Effector memory CD4-positive, alpha-beta T cell (primary cell): Measurements from ENCODE around the gene ZNF624.
A peak's percentile ranks its signal among the peaks of the same experiment; 100 is the strongest.
"Not testable (repeated sequence)": the region's sequence is repeated elsewhere in the genome, so short reads cannot be mapped to it uniquely, and the experiment has no call there.

ENCODE experiments used
- DNase-seq, 3 donors: peaks; one replicate each; pipeline ENCODE4 v3.0.0-alpha.2; 2020
- H3K27ac ChIP-seq: 2 replicates; pipeline ENCODE4 v1.7.0; 2013; ENCODE audit warnings: mild to moderate bottlenecking, low read length, moderate library complexity; ENCODE audit not compliant: insufficient read depth, poor library complexity, severe bottlenecking
- H3K27me3 ChIP-seq: replicated peaks from 2 replicates; pipeline ENCODE4 v1.7.0; 2013; ENCODE audit warnings: mild to moderate bottlenecking, low read length; ENCODE audit not compliant: insufficient read depth, control insufficient read depth, poor library complexity, severe bottlenecking
- H3K36me3 ChIP-seq: 2 replicates; pipeline ENCODE4 v1.7.0; 2013; ENCODE audit warnings: mild to moderate bottlenecking, low read length, moderate library complexity; ENCODE audit not compliant: control insufficient read depth, insufficient read depth
- H3K4me1 ChIP-seq: 2 replicates; pipeline ENCODE4 v1.7.0; 2013; ENCODE audit warnings: low read length, mild to moderate bottlenecking; ENCODE audit not compliant: control insufficient read depth, insufficient read depth, poor library complexity, severe bottlenecking
- H3K4me3 ChIP-seq: 2 replicates; pipeline ENCODE4 v1.7.0; 2013; ENCODE audit warnings: low read length, low read depth, mild to moderate bottlenecking; ENCODE audit not compliant: insufficient read depth, poor library complexity, severe bottlenecking
- H3K9me3 ChIP-seq: 2 replicates; pipeline ENCODE4 v1.7.0; 2013; ENCODE audit warnings: mild to moderate bottlenecking, low read length, moderate library complexity; ENCODE audit not compliant: control insufficient read depth

Gene ZNF624

GRCh38 chr17:16666553-16666906 is 12.9 kb upstream of the ZNF624 start:
- H3K4me3 ChIP-seq, H3K27ac ChIP-seq, H3K4me1 ChIP-seq, H3K9me3 ChIP-seq, DNase-seq, H3K36me3 ChIP-seq: not testable (repeated sequence)
- H3K27me3 ChIP-seq = peaks cover 17% of the 10 kb centered on the region

DNA sequence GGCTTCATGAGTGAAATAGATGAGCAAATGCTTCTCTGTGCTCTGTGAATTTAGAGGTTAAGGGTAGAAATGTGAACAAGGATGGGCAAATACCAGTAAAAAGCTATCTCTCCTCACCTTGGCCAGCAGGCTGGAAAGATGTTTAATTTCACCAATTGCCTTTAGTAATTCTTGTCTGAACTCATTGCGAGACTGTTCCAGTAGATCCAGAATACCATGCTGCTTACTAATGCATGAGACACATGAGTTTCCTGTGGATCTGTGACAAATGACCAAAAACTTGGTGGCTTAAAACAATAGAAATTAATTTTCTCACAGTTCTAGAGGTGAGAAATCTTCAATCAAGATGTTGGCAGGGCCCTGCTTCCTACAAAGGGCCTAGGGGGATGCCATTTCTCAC is 9.3 kb upstream of the ZNF624 start:
- no peak for DNase-seq
- H3K27me3 ChIP-seq = no peaks in the 10 kb centered on the region

DNA sequence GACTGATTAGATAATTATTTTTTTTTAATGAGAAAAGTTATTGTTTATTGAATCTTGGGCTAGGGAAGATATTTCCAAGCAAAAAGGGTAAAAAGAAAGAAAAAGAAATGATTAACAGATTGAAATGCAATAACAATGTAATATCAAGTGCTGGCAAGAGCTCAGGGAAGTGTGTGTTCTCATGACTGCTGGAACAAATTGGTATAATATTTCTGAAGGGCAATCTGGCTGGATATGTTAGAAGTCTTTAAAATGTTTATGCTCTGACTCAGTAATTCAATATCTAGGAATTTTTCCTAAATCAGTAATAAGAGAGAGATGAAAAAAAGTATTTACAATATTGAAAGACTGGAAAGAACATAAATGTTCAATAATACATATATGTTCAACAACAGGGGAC is 7.6 kb upstream of the ZNF624 start:
- H3K27me3 ChIP-seq = no peaks in the 10 kb centered on the region
- H3K36me3 ChIP-seq = no peaks in the 10 kb centered on the region
- no peak overlapping the region for H3K4me3 ChIP-seq
- H3K27ac ChIP-seq = no peak overlapping the region
- no peaks in the 10 kb centered on the region for H3K9me3 ChIP-seq
- H3K4me1 ChIP-seq = no peaks in the 10 kb centered on the region
- DNase-seq = no peak

More for the DNA sequence above, 9.3 kb upstream of the ZNF624 start:
- no peak overlapping the region for H3K4me3 ChIP-seq
- H3K4me1 ChIP-seq = peaks cover 6% of the 10 kb centered on the region
- H3K9me3 ChIP-seq = no peaks in the 10 kb centered on the region
- H3K36me3 ChIP-seq = no peaks in the 10 kb centered on the region
- H3K27ac ChIP-seq = no peak overlapping the region

- no peaks in the 10 kb centered on the region for H3K27me3 ChIP-seq
- H3K36me3 ChIP-seq = no peaks in the 10 kb centered on the region
- no peak for DNase-seq
- H3K9me3 ChIP-seq = no peaks in the 10 kb centered on the region
- peaks cover 10% of the 10 kb centered on the region for H3K4me1 ChIP-seq
- H3K4me3 ChIP-seq = peak overlapping the region; percentile 97
- H3K27ac ChIP-seq = peak overlapping the region; percentile 76
Measured at GRCh38 chr17:16652847-16653366, 743 bp downstream of the ZNF624 start.

DNA sequence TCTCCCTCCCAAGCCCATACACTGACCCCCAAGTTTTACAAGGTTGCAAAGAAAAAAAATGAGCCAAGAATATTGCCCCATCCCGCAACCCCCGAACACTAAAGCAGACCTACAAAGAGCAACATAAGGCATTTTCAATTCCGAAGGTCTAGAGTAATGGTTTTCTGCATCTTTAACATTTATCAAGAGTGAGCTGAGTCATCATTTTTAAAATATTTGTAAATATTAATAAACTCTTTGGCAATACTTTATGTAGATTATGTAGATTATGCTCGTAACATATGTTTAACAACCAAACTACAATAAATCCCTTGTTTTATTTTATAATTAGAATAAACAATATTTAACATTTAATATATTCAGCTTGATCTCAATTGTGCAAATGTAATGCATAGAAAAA is 1.4 kb downstream of the ZNF624 start:
- no peaks in the 10 kb centered on the region for H3K9me3 ChIP-seq
- peaks cover 2% of the 10 kb centered on the region for H3K36me3 ChIP-seq
- peaks cover 10% of the 10 kb centered on the region for H3K4me1 ChIP-seq
- no peak overlapping the region for H3K27ac ChIP-seq
- H3K4me3 ChIP-seq = no peak overlapping the region
- H3K27me3 ChIP-seq = no peaks in the 10 kb centered on the region
- DNase-seq = no peak

DNA sequence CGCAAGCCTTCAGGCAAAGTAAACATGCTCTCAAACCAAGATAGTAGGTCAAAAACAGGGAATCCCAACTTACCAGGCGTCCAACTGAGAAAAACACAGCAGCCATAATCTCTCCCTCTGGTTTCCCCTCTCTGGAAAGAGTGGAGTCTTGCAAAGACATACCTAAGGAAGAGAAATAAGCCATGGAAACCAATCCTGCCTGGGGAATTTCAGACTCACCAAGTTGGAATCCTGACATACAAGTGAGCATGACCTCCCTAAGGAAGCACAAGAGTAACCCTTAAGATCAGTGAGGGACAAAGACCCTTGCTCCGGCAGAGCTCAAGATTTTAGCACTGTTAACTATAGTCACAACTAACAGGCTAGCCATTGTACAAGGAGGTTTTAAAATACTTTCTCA is 4.1 kb downstream of the ZNF624 start:
- H3K27me3 ChIP-seq = no peaks in the 10 kb centered on the region
- no peak for DNase-seq
- peaks cover 10% of the 10 kb centered on the region for H3K4me1 ChIP-seq
- no peak overlapping the region for H3K27ac ChIP-seq
- H3K4me3 ChIP-seq = no peak overlapping the region
- no peaks in the 10 kb centered on the region for H3K9me3 ChIP-seq
- H3K36me3 ChIP-seq = peaks cover 6% of the 10 kb centered on the region

DNA sequence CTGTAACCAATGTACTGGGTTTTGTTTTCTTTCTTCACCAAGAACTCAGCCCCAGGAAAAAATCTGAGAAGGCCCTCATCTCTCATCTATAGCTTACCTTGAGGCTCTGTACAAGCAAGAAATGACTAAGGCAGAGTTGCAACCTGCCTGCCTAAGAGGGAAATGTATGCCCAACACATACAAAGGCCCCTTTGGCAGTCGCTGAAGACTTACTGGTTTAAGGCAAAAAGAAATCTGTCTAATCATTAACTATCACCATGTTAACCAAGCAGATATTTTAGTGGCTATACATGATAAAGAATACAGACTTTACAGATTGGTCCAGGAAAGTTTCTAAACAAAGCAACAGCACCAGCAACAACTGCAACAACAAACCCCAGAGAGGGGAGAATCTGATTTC is 14.2 kb downstream of the ZNF624 start:
- Histone ChIP-seq H3K9me3 (no peaks in the 10 kb centered on the region), H3K27me3 (no peaks in the 10 kb centered on the region), H3K4me1 (no peaks in the 10 kb centered on the region), H3K27ac (no peak overlapping the region), H3K4me3 (no peak overlapping the region), H3K36me3 (peaks cover 8% of the 10 kb centered on the region)
- no peak for DNase-seq

- Histone ChIP-seq H3K9me3 (peaks cover 29% of the 10 kb centered on the region), H3K4me3 (no peak overlapping the region), H3K36me3 (peaks cover 34% of the 10 kb centered on the region), H3K4me1 (no peaks in the 10 kb centered on the region), H3K27me3 (no peaks in the 10 kb centered on the region), H3K27ac (no peak overlapping the region)
- no peak for DNase-seq
Measured at GRCh38 chr17:16623282-16623681, 30.4 kb downstream of the ZNF624 start.

GRCh38 chr17:16622540-16623277 is 30.9 kb downstream of the ZNF624 start:
- Histone ChIP-seq H3K9me3 (peaks cover 33% of the 10 kb centered on the region), H3K27me3 (no peaks in the 10 kb centered on the region), H3K27ac (no peak overlapping the region), H3K4me1 (no peaks in the 10 kb centered on the region), H3K4me3 (no peak overlapping the region), H3K36me3 (peaks cover 30% of the 10 kb centered on the region)
- DNase-seq = no peak

- H3K36me3 ChIP-seq = no peaks in the 10 kb centered on the region
- no peak overlapping the region for H3K27ac ChIP-seq
- no peak for DNase-seq
- no peaks in the 10 kb centered on the region for H3K4me1 ChIP-seq
- no peak overlapping the region for H3K4me3 ChIP-seq
- H3K9me3 ChIP-seq = peaks cover 19% of the 10 kb centered on the region
- no peaks in the 10 kb centered on the region for H3K27me3 ChIP-seq
Measured at GRCh38 chr17:16617481-16618060, 36.1 kb downstream of the ZNF624 start.
